GM19025 (cell line): ENCODE measurements around the gene DNAJC21.

Experiments
- ATAC-seq: cut with Tn5 transposase; IDR thresholded peaks from one replicate; pipeline ENCODE4 v1.9.1; 2021; ENCODE audit warnings: mild to moderate bottlenecking, low read depth, moderate library complexity; ENCODE audit not compliant: unreplicated experiment

Gene DNAJC21

DNA sequence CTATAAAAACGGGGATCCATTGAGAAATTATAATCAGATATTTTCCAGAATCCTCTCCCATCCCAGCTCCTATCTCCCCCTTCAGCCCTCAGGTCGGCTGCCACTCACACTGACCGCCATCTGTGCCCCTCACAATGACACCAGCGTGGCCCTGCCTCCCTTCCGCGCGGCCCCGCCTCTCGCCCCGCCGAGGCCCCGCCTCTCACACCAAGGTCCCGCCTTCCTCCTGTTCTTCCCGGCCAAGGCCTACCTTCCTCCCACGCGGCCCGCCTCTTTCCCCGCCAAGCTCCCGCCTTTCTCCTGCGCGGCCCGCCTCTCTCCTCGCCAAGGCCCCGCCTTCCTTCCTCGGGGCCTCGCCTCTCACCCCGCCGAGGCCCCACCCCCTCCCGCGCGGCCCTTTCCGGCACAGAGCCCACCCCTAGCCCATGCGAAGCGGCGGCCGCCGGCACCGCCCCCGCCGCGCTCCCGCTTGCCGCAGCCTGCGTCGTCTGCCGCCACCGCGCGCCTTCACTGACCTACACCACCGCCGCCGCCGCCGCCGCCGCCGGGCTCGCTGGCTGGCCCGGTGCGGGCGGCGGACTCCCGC is at the start of gene DNAJC21:
Gene DNAJC21 (plus strand): TSS at position 426 of the 586 bp plus-strand sequence. CDS start 261 bp downstream, outside the sequence.
- peak; percentile 85 for ATAC-seq

DNA sequence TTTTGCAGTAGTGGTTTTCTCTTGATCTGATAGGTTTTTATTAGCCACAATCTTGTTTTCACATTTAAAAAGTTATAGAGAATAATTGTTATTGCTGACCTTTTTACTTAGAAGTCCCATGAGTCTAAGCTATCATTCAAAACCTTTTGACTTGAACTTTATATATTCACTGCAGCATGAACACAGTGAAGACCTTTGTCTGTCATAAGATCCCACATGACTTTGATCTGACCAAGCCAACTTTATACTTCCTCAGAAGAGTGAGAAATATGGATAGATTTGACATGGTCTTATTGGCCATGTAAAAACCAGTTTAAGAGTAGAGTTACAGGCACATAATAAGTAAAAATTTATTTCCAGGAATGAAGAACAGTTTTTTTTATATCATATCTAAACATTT is 48.1 kb upstream of the DNAJC21 start:
- ATAC-seq, result no peak

DNA sequence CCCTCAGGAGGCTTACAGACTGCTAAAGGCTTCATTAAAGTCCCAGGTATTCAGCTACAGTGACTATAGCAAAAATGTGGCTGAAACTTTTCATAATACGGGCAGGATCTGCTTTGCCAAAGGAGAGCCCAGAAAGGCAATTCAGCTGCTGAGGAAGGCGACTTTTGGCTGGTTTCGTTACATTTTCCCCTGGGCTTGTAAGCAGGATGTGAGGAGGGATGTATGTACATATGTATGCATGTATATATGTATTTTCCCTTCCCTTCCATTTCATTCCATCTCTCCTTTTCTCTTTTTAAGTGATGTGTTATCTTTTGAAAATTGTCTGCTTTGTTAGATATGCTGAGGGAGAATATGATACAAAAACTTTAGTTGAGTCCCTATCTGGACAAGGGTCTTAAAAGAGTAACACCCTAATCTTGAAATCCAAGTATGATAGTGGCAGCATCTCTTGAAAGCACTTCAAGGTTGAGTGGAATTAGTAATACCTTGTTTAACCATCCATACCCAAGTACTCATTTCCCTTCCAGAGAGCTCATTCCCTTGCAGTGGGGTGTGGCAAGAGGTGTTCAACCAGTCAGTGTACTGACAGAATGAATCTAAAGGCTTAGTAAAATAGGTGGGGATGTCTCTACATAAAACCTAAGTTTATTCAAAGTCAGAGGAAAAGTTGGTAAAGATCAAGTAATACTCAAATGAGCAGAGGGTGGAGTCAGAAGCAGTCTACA is 42.8 kb upstream of the DNAJC21 start:
- ATAC-seq, result no peak

DNA sequence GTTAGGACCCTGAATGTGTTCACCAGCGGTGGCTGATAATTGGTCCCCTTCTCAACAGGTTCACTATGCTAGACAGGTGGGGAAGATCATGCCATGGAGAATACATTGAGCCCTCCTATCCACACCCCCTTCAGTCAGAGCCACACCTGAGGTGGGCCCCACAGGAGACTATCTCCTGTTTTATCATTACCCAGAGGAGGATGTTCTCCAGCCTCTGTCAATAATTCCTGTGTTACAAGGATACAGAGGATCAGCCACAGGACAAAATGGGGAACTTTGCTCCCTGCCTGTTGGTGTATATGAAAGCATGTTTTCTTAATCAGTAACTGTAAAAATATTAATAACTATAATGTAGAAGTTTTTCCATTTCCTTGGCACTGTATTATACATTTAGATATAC is 40.0 kb upstream of the DNAJC21 start:
- ATAC-seq, result no peak

DNA sequence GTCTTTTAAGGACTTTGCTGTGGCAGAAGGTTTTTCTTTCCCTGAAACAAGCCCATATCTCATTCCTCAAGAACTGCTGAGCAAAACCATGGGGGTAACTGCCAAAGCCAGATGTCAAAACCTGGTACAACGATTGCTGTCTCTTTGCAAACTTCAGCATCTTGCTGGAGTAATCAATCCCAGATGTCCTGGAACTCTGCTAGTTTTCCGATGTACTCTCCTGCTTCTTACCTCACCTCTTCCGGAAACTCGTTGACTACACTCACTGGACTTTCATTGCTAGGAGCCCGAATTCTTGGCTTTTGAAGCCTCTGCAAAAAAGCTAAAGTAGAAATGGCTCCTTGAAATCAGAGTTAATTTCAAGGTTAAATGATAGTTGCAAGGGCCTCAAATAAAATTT is 37.4 kb upstream of the DNAJC21 start:
- no peak for ATAC-seq

DNA sequence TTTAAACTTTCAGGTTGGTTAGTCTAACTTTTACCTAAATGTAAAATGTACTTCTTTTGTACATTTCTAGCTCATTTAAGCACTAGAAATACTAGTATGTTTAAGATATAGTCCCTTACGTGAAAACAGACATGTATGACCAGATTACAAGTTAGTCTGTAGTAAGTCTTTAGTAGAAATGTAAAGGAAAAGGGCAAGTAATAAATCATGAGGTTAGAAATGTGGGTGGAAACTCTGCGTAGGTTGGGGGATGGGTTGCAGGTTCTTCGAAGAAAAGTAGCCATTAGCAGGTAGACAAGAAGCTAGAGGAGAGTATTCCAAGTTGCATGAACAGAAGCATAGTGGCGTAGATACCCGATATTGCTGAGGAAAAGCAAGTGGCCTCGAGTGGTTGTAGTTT is 36.9 kb upstream of the DNAJC21 start:
- no peak for ATAC-seq

DNA sequence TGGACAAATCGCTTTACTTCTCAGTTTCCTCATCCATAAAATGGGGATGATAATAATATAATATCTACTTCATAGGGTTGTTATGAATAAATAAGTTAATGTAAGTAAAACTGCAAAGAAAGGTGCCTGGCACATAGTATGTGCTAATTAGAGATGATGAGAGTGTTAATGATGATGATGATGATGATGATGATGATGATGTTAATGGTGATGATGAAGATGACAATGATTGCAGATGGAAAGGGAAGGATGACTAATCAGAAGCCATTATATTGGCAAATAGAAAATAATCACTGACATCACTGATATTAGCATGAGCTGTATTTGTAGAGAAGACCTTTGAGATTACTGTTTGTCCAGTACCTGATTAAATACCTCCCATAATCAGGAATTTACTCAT is 34.6 kb upstream of the DNAJC21 start:
- ATAC-seq, result no peak

DNA sequence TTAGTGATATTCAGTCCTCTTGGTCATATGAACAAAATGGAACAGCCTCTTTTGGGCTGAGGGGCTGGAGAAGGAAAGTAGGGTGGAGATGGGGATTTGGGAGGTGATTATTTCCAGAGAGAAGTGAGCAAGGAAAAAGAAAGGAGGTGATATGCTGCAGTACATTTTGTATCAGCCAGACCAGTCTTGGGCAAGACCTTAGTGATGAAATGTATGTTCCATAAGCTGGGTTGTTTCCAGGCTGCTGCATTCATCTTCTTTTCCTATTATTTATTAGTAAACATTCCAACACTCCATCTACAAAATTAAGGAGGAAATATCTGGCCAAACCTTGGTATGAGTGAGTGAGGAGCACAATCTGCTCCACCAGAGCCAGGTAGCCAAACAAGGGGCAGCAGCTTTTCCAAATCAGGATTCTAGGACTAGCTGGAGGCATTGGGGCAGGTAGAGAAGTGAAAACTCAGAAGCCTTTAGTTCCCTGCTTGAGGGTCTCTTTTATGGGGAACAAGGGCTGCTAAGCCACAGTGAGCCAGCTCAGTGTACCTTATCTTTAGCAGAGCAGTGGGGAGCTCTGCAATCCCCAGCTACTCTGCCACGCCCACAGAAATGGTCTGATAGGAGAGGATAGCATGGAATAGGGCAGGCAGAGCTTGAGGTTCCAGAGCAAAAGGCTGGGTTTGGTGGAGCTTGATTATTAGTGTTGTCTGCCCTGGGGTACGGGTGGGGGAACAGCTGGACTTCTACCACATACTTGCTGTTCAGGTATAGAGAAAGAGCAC is 33.5 kb upstream of the DNAJC21 start:
- ATAC-seq, result no peak

DNA sequence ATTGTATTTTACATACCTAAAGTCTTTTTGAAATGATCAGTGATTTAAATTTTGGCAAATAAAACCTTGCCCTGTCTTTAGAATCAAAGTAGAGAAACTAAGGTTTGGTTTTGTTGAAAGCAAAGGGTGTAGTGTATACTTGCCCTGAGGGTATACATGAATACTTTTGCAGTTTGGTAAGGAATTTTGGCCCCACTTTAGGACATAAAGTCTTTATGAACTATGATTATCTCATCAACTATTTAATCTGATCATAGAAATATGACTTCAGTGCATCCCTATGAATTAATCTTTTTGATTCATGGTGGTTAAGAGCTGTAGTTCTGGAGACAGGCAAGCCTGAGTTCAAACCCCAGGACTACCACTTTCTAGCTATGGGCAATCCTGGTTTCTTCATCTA is 31.7 kb upstream of the DNAJC21 start:
- no peak for ATAC-seq

DNA sequence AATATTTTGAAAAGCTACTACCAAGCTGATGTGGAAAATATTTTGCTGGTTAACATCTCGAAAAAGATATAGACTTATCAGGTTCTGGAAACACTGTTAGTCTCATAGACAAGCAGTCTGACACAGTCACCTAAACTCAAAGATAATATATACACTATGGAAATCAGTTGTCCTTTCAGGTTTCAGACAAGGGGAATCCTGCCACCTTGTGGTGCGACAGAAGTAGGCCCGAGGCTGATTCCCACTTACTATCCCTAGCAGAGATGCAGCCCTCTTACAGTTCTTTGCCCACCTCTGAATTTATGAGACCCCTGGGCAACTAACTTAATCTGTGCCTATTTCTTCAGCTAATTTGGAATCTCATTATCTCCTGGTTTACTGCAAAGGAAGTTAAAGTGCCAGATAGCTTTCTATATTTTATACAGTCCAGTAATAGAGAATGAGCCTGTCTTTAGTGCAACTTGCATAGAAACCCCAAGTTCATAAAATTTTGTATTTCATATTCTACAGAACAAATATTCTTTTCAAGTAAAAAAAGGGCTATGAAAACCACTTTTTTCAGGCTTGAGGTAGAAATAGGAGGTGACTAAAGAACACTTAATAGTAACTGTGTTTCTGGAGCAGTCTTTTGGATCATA is 31.0 kb upstream of the DNAJC21 start:
- peak; percentile 58 for ATAC-seq

DNA sequence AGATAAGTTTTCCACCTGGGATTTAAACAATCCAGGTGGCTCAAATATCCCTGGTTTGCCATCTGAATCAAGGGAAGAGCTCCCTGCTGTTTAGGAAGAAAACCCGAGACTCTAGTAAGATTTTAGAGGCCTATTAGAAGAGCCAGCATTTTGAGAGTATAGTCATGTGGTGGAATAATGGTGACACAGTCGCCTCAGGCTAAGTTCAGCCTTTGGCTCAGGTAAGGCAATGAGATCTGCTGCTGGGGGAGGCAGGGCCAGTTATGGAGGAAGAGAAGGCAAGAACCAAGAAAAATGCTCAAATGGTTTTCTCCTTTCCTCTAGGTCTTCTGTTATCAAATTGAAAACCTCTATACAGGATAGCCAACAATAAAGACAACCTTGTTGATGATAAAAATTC is 30.3 kb upstream of the DNAJC21 start:
- ATAC-seq, result no peak

DNA sequence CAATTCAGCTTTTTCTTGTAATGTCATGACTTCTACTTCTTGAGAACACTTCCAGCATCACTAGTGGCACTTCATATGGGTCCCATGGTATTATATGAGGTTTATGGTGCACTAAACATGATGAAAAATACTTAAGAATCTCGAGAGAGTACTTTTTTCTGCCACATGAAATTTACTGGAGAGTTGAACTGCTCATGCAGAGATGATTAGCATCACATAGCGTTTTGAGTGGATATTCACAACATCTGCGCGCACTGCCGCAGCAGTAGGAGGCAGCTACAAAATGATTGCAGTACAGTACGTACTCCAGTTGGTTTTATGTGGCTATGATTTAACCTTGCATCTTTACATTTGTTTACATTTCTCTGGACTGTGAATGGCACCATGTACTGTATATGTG is 28.7 kb upstream of the DNAJC21 start:
- ATAC-seq, result no peak

DNA sequence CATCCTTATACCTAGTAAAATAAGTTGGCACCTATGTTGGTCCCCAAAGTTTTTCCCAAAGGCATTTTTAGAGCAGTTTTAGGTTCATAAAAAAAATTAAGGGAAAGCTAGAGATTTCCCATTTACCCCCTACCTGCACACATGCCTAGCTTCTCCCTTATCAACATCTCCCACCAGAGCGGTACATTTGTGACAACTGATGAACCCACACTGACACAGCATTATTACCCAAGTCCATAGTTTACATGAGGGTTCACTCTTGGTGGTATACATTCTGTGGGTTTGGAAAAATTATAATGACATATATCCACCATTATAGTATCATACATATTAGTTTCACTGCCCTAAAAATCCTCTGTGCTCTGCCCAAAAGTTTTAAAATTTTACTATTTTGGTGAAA is 26.1 kb upstream of the DNAJC21 start:
- ATAC-seq, result no peak

DNA sequence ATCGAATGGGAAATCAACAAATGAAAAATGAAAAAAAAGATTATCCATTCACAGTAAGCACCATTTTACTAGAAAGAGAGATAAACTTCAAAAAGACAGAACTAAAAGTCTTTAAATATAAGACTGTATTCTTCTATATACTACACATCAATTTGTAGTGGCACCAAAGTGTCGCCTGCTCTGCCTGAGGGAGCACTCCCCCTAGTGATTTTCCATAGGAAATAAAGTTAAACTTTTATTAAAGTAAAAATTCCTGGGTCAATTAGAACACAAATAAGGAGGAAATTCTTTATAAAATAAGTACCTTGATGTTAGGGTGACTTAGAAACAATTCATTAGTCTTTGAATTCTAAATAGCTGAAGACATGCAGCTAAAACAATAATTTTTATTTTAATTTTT is 23.8 kb upstream of the DNAJC21 start:
- ATAC-seq, result no peak

DNA sequence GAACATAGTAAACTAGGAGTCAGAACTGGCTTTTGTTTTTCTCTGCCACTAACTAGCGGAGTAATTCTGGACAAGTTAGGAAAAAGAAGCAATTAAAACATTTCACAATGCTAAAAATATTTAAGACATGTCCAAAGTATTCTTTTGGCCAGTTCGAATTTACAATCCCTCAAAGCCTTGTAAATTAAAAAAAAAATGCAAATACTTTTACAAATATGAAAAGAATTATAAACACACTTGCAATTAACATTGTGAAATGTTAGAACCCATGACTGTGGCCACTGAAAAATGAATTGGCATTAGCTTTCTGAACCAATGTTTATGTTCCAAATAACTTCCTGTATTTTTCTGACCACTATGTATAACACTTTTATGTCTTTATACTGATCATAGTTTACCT is 16.3 kb upstream of the DNAJC21 start:
- no peak for ATAC-seq

DNA sequence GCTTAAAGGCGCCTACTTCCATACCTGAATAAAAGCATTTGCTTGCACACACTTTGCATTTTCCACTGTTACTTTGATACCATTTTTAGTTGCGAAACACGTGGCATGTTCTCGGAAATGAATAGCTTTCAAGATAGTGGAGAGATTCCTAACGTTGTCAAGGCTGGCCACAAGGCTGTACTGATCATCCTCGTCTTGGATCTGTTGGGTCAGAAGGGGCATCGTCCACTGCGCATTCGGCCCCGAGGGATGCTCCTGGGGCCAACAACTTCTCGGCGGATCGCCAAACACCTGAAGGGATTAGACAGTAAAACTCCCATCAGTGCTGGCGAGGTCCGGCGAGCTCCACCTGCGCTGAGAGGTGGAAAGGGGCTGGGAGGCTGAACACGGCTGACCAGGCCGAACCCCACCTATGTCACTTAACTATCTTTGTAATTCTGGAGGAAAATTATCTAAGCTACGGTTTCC is 14.7 kb upstream of the DNAJC21 start:
- peak; percentile 8 for ATAC-seq

DNA sequence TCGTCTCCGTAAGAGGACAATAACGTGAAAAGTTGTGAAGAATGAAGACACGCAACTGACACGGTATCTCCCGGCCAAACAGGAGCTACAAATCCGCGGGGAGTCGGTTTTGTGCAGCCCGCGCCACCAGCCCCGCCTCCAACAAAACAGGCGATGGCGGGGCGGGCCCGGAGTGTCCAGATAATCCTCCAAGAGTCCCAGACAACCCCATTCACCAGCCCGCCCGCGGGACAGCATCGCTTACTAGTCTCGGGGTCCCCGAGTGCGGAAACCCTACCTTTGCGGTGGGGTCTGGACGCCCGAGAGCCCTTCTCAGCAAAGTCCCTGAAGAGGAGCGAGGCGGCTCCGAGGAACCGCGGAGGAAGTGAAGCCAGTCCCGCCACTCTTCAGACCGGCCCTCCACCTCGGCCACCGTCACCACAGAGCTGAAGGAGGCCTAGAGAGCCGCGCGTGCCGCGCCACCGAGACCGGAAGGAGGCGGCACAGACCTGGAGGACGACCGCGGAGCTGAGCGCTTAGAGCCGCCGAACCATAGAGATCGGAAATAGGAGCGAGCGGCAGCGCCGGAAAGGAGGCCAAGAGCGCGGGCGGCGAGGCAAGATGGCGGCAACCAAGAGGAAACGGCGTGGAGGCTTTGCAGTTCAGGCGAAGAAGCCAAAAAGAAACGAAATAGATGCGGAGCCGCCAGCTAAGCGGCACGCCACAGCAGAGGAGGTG is 14.1 kb upstream of the DNAJC21 start, which contains the start of the genes BRIX1 and RAD1:
Gene BRIX1 (plus strand): TSS at position 573 of the 717 bp plus-strand sequence. CDS start 28 bp downstream, at position 601.
Gene RAD1 (minus strand): TSS at position 366 of the 717 bp plus-strand sequence. CDS start 612 bp downstream, outside the sequence.
- ATAC-seq, result peak; percentile 99

DNA sequence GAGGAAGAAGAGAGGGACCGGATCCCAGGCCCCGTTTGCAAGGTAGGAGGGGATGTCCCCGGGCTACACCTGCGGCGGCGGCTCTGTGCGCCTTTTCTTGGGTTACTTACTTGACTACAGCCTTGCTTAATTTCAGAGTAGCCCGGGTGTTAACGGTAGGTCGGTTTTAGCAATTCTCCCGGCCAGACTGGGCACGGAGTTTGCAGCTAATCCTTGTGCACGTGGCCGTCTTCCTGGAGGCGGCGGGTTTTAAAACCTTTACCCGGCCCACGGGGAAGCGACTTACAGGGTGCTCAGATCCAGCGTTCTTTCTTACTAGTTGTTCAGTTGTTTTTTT is 13.5 kb upstream of the DNAJC21 start:
- ATAC-seq, result no peak

DNA sequence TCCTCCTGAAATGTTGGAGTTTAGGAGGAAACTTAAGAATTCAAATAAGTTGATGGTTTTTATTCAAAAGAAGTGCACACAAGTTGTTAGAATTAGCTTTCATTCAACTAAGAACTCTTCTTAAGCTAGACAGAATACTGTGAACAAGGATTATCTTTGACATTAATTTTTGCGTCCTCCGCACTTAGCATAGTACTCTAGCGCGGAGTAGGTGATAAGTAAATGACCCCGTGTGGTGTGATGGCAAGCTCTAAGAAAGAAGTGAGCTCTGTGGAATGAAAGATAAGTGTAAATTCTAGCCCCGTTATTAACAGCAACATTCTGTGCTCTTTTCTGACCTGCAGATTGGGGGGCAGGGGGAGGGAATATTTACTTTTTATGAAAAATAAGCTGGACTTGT is 12.8 kb upstream of the DNAJC21 start:
- ATAC-seq, result no peak

DNA sequence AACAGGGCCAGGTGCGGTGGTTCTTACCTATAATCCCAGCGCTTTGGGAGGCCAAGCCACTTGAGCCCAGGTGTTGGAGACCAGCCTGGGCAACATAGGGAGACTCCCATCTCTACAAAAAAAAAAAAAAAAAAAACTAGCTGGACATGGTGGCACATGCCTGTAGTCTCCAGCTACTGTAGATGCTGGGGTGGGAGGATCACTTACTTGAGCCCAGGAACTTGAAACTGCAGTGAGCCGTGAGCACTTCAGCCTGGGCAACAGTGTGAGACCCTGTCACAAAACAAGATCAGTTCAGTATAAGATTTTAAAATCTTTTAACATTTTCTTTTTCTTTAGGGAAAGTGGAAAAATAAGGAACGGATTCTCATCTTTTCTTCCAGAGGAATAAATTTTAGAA is 11.3 kb upstream of the DNAJC21 start:
- ATAC-seq, result no peak
